BLaER1 treated with 17β-estradiol and CSF1 and Interleukin-3, amounts not matched to agents 10 nM and 100 nM (cell line): ENCODE results near the gene GNG4.

Experiments used
- H3K27ac ChIP-seq, 11 experiments: shearing (Covaris generic); formaldehyde crosslinking; 2 replicates each; pipeline ENCODE4 v1.8.1; 2022
- H3K27me3 ChIP-seq, 11 experiments: shearing (Covaris generic); formaldehyde crosslinking; 2 replicates each; pipeline ENCODE4 v1.8.1; 2022
- H3K36me3 ChIP-seq, 11 experiments: shearing (Covaris generic); formaldehyde crosslinking; 2 replicates each; pipeline ENCODE4 v1.8.1; 2022
- H3K4me1 ChIP-seq, 10 experiments: shearing (Covaris generic); formaldehyde crosslinking; 2 replicates each; pipeline ENCODE4 v1.8.1; 2022
- H3K4me2 ChIP-seq, 11 experiments: shearing (Covaris generic); formaldehyde crosslinking; 2 replicates each; pipeline ENCODE4 v1.8.1; 2022
- H3K4me3 ChIP-seq, 10 experiments: shearing (Covaris generic); formaldehyde crosslinking; 2 replicates each; pipeline ENCODE4 v1.8.1; 2022
- H3K9ac ChIP-seq, 11 experiments: shearing (Covaris generic); formaldehyde crosslinking; 2 replicates each; pipeline ENCODE4 v1.8.1; 2022
- H3K9me3 ChIP-seq, 11 experiments: shearing (Covaris generic); formaldehyde crosslinking; replicated peaks in 1 of 11; 2 replicates each; pipeline ENCODE4 v1.8.1; 2022
- H4K20me1 ChIP-seq, 11 experiments: shearing (Covaris generic); formaldehyde crosslinking; 2 replicates each; pipeline ENCODE4 v1.8.1; 2022
- Cebpa-rat ChIP-seq, 11 experiments: shearing (Covaris generic); IDR thresholded peaks; 2 replicates each; pipeline ENCODE4 v1.8.1; 2022

Gene GNG4

GRCh38 chr1:235673981-235674380, 24.4 kb upstream of the GNG4 start:
- no peak for TF ChIP-seq Cebpa-rat (IDR thresholded peaks at IDR 0.05)
- H3K9ac ChIP-seq: no peak overlapping the region
- no peak overlapping the region for H3K4me2 ChIP-seq
- peaks cover 52 to 98% (median 92%) of the 10 kb centered on the region in 11 experiments for H3K36me3 ChIP-seq
- H4K20me1 ChIP-seq: no peaks in the 10 kb centered on the region
- H3K27ac ChIP-seq: no peak overlapping the region
- no peaks in the 10 kb centered on the region for H3K27me3 ChIP-seq
- H3K4me1 ChIP-seq: no peaks in the 10 kb centered on the region
- peaks cover 78 to 91% (median 82%) of the 10 kb centered on the region in 11 experiments for H3K9me3 ChIP-seq
- H3K4me3 ChIP-seq: no peak overlapping the region

DNA sequence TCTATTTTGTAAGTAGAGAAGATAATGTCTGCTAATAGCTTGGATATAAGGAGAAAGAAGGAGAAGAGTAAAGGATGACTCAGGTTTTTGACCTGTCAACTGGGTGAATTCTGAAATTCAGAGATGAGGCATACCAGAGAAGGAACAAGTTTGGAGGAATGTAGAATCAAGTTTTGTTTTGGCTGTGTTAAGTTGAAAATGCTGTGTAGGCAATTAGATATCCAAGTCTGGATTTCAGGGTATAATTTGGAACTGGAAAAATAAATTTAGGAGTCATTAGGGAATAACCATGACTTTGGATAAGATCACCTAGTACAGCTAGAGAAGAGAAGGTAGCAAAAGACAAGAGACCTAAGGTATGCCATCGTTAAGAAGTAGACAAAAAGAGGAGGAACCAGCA, 22.4 kb upstream of the GNG4 start:
- H3K9ac ChIP-seq: no peak overlapping the region
- H3K4me2 ChIP-seq: no peak overlapping the region
- H4K20me1 ChIP-seq: 0 out of 22 replicates have a peak, but pooled peaks cover 0 to 6% (median 0%) of the 10 kb centered on the region in 11 experiments

GRCh38 chr1:235670157-235670776, 20.7 kb upstream of the GNG4 start:
- Histone ChIP-seq H3K4me2 (no peak overlapping the region), H4K20me1 (peaks cover 0 to 6% (median 0%) of the 10 kb centered on the region in 11 experiments; a peak in 1 of 22 replicates), H3K4me1 (no peaks in the 10 kb centered on the region), H3K4me3 (peak overlapping the region in 6 of 10 experiments; percentile 4 to 40 (median 16); a peak in 7 of 20 replicates), H3K27ac (no peak overlapping the region), H3K9ac (no peak overlapping the region), H3K27me3 (no peaks in the 10 kb centered on the region), H3K9me3 (peaks cover 64 to 77% (median 67%) of the 10 kb centered on the region in 11 experiments), H3K36me3 (peaks cover 35 to 100% (median 79%) of the 10 kb centered on the region in 11 experiments)
- no peak for TF ChIP-seq Cebpa-rat (IDR thresholded peaks at IDR 0.05)

More for the DNA sequence above, 22.4 kb upstream of the GNG4 start:
- Histone ChIP-seq H3K36me3 (peaks cover 52 to 100% (median 95%) of the 10 kb centered on the region in 11 experiments), H3K4me3 (peak overlapping the region in 1 of 10 experiments; percentile 16; a peak in 1 of 20 replicates), H3K4me1 (no peaks in the 10 kb centered on the region), H3K27ac (no peak overlapping the region), H3K27me3 (no peaks in the 10 kb centered on the region), H3K9me3 (peaks cover 81 to 94% (median 84%) of the 10 kb centered on the region in 11 experiments)
- no peak for TF ChIP-seq Cebpa-rat (IDR thresholded peaks at IDR 0.05)

DNA sequence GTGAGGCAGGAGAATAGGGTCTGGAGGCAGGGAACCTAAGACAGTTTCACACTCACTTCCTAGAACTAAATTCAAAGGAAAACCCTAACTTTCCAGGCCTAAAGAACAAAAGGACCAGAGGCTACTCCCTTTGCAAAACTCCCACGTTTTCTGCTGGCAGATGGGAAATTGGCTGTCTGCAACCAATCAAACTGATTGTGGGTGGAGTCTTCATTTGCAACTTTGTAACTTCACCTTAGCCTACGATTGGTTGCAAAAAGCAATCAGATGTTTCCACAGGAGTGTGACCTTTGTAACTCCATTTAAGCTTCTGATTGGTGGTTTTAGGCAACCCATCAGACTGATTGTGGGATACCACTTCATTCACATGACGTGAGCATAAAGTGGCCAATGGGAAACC, 19.7 kb upstream of the GNG4 start:
- Histone ChIP-seq H3K4me3 (0 out of 20 replicates have a peak overlapping the region, but pooled peaks of 1 of the 10 experiments have one; percentile 4), H3K36me3 (peaks cover 28 to 100% (median 78%) of the 10 kb centered on the region in 11 experiments), H3K4me1 (no peaks in the 10 kb centered on the region), H3K9me3 (peaks cover 54 to 68% (median 57%) of the 10 kb centered on the region in 11 experiments), H4K20me1 (peaks cover 0 to 12% (median 0%) of the 10 kb centered on the region in 11 experiments; a peak in 3 of 22 replicates), H3K27me3 (no peaks in the 10 kb centered on the region), H3K27ac (no peak overlapping the region), H3K9ac (no peak overlapping the region), H3K4me2 (no peak overlapping the region)
- TF ChIP-seq Cebpa-rat (IDR thresholded peaks at IDR 0.05): no peak

DNA sequence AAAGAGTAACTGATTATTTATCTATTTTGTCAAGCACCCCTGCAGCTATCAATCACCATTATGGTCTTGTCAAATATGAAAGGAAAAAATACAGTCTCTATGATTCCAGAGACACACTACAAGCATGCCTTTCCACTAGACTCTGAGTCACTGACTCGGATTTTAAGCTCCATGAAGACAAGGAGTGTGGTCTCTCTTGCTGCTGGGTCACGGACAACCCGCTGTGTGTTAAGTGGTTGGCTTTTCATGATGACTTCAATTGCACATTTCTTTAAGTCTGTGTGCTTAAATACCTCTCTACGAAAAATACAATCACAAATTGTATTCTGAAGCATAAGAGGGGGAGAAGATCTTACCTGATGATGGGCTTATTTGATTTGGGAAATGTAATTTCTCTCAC, 14.0 kb upstream of the GNG4 start:
- H3K4me3 ChIP-seq: no peak overlapping the region
- H3K4me2 ChIP-seq: no peak overlapping the region
- no peaks in the 10 kb centered on the region for H3K4me1 ChIP-seq
- H3K9ac ChIP-seq: no peak overlapping the region
- H3K27me3 ChIP-seq: no peaks in the 10 kb centered on the region
- H3K27ac ChIP-seq: no peak overlapping the region
- H4K20me1 ChIP-seq: peaks cover 0 to 12% (median 0%) of the 10 kb centered on the region in 11 experiments; a peak in 3 of 22 replicates
- no peak for TF ChIP-seq Cebpa-rat (IDR thresholded peaks at IDR 0.05)
- H3K9me3 ChIP-seq: peaks cover 0 to 12% (median under 1%) of the 10 kb centered on the region in 11 experiments; a peak in 8 of 22 replicates
- peaks cover 0 to 93% (median 63%) of the 10 kb centered on the region in 11 experiments; a peak in 18 of 22 replicates for H3K36me3 ChIP-seq

- no peak overlapping the region for H3K4me3 ChIP-seq
- no peaks in the 10 kb centered on the region for H3K4me1 ChIP-seq
- no peak for TF ChIP-seq Cebpa-rat (IDR thresholded peaks at IDR 0.05)
- no peaks in the 10 kb centered on the region for H3K27me3 ChIP-seq
- no peak overlapping the region for H3K27ac ChIP-seq
- H3K9me3 ChIP-seq: no peaks in the 10 kb centered on the region
- H3K4me2 ChIP-seq: no peak overlapping the region
- H3K36me3 ChIP-seq: peaks cover 0 to 72% (median 51%) of the 10 kb centered on the region in 11 experiments; a peak in 18 of 22 replicates
- H4K20me1 ChIP-seq: peaks cover 0 to 6% (median 0%) of the 10 kb centered on the region in 11 experiments; a peak in 3 of 22 replicates
- H3K9ac ChIP-seq: no peak overlapping the region
These were observed 12.0 kb upstream of the GNG4 start for GRCh38 chr1:235661568-235661967.

DNA sequence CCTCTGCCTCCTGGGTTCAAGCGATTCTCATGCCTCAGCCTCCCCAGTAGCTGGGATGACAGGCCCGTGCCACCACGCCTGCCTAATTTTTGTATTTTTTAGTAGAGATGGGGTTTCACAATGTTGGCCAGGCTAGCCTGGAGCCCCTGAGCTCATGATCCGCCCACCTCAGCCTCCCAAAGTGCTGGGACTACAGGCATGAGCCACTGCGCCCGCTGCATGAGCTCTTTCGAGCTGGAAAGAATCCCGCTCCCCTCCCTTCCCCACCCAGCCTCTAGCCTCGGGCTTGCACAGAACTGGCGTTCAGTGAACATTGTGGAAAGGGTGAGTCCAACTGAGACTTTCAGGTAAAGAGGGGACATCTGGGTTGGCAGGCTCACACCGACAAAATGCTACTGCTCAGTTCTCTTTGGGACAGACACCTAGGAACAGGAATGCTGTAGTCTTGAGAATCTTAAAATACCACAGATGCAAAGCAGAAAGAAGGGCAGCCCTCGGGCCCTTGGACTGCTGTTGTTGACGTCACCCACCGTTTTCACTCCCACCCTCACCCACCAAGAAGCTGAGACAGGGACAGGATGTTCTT, 9.7 kb upstream of the GNG4 start:
- no peak overlapping the region for H3K4me3 ChIP-seq
- H3K27me3 ChIP-seq: peaks cover 0 to 7% (median 2%) of the 10 kb centered on the region in 11 experiments; a peak in 9 of 22 replicates
- TF ChIP-seq Cebpa-rat (IDR thresholded peaks at IDR 0.05): no peak
- no peak overlapping the region for H3K9ac ChIP-seq
- H3K4me2 ChIP-seq: no peak overlapping the region
- peaks cover 0 to 8% (median under 1%) of the 10 kb centered on the region in 11 experiments; a peak in 5 of 22 replicates for H3K9me3 ChIP-seq
- H3K27ac ChIP-seq: no peak overlapping the region
- peaks cover 0 to 6% (median 0%) of the 10 kb centered on the region in 11 experiments; a peak in 2 of 22 replicates for H4K20me1 ChIP-seq
- peaks cover 0 to 50% (median 42%) of the 10 kb centered on the region in 11 experiments; a peak in 18 of 22 replicates for H3K36me3 ChIP-seq
- H3K4me1 ChIP-seq: no peaks in the 10 kb centered on the region

DNA sequence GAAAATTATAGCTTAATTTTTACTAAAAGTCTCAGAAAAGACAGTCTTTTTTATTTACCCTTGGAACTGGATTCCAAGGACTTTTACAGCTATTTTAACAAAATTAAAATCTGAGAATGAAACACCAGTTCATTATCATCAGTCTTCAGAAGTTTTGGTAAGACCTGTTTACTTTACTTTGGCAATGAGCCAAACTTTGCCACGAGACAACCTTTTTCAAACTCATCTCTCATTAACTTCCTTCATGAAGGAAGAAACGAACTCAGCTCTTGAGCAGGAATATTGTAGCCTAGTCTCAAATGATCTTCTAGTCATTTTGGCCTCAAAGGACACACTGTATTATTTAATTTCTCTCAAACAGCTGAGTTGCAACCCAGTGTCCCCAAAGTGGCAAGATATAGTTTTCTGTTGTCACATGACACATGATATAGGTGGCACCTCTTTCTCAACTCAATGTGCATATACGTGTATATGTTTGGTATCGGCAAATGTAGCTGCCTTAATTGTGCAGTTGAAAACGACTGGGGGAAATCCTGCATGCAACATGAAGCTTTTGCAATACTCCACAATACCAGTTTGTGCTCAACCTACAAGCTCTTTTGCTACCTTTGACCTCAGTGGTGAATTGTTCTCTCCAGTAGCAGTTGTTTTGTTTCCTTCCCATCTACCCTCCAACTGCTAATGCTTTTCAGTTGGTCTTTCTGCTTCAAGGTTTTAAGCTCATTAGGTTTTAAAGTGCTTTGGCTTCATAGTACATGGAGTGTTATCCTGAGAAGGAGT, 8.4 kb upstream of the GNG4 start:
- Histone ChIP-seq H3K9ac (no peak overlapping the region), H3K27me3 (peaks cover 2 to 19% (median 11%) of the 10 kb centered on the region in 11 experiments; a peak in 19 of 22 replicates), H3K4me2 (no peak overlapping the region), H3K4me3 (no peak overlapping the region), H4K20me1 (0 out of 22 replicates have a peak, but pooled peaks cover 0 to 3% (median 0%) of the 10 kb centered on the region in 11 experiments), H3K9me3 (peaks cover 0 to 12% (median 7%) of the 10 kb centered on the region in 11 experiments; a peak in 10 of 22 replicates), H3K36me3 (peaks cover 0 to 37% (median 29%) of the 10 kb centered on the region in 11 experiments; a peak in 18 of 22 replicates), H3K4me1 (no peaks in the 10 kb centered on the region), H3K27ac (no peak overlapping the region)
- TF ChIP-seq Cebpa-rat (IDR thresholded peaks at IDR 0.05): no peak
